Activated CD4-positive, alpha-beta T cell treated with anti-CD3 and anti-CD28 coated beads for 4 hours (primary cell): ENCODE data around the gene DGKI.

Experiments used
- DNase-seq, 2 donors: peaks; one replicate each; pipeline ENCODE4 v3.0.0-alpha.2; 2020

DGKI gene

GRCh38 chr7:137399827-137400823, 446.6 kb downstream of the DGKI start:
- DNase-seq, result no peak

DNA sequence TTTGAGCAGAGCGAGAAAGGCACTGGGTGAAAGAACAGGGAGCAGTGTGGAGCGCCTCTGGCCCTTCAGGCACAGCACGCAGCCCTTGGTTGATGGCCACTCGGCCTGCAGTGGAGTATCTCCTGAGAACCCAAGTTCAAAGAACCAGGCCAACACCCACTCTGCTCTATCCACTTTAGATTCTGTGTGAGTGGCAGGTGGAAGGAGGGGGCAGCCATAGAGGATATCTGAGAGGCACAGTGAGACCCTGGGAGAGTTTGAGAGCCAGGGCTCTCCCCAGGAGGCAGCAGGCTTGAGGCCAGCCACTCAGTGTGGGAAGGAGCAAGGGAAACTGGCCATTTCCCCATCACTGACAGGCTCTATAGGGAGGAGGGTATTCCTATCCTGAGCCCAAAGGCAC, 450.7 kb downstream of the DGKI start:
- DNase-seq, result no peak

DNA sequence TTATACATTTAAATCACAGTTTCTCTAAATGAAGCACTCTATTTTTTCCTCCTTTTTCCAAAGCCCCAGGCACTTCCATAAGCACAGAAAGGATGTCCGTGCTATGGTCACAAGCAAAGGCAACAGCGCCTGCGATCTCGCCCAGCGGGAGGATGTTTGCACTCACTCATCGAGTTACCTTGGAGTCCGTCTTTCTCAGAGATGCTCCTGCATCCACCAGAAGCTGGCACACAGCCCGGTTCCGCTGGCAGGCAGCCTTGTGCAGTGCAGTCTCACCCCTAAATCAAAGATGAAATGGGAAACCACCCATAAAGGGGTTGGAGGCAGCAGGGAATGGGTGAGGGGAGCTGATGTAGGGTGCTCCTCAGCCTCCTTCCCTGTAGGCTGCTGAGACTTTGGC, 451.4 kb downstream of the DGKI start:
- no peak for DNase-seq

GRCh38 chr7:137393570-137393969, 453.2 kb downstream of the DGKI start:
- DNase-seq, result no peak

GRCh38 chr7:137390076-137390475, 456.7 kb downstream of the DGKI start:
- no peak for DNase-seq

- DNase-seq, result no peak
Observed at GRCh38 chr7:137388916-137389315, 457.9 kb downstream of the DGKI start.

GRCh38 chr7:137386966-137387365, 459.8 kb downstream of the DGKI start:
- no peak for DNase-seq

DNA sequence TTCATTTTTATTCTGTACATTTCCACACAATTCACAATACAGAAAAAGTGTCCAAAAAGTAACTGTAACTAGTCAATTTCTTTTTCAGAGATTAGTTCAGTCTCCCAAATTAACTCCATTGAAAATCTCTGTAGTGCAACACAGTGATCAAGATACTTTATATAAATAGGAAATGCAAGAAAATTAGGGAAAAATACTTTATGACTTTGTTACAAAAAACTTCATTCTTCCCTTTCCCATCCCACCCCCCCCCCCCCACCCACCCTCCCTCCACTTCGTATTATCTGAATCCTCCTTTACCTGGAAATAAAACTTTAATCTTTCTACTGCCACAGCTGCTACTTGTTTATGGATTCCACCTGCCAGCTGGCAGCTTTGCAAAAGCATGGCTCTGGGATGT, 465.7 kb downstream of the DGKI start:
- no peak for DNase-seq

DNA sequence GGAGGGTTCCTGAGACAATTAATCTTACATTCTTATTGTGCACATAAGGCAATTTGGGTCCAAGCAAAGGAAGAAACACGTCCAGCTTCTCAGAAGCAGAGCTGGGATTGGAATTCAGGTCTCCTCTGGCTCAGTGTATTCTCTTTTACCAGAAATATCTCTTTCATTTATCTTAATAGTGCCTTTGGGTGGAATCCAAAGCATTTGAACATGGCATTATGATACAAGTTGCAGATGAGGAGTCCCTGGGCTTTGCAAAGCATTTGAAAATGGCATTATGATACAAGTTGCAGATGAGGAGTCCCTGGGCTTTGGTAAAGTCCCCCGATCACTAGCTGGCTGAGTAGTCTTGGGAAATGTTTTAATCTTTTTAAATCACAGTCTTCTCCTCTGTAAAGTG, 473.3 kb downstream of the DGKI start:
- no peak for DNase-seq

DNA sequence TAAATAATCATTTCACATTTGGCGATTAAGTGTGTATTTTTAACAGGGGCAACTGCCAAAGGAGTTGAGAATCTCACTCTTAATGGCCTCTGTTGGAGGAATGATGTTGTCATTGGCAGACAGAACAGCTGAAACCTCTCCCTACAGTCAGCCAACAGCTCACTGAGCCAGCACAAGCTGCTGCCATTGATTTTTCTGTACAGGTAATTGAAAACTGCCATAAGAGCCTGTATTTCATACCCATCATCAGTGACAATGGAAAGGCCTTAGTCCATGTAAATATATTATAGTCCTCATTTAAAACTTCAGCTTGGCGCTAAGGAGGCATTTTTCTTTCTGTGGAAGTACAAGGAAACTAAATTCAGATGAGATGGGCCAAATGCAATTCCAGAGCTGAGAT, 475.2 kb downstream of the DGKI start:
- DNase-seq, result no peak

GRCh38 chr7:137366995-137367394, 479.8 kb downstream of the DGKI start:
- DNase-seq, result no peak

DNA sequence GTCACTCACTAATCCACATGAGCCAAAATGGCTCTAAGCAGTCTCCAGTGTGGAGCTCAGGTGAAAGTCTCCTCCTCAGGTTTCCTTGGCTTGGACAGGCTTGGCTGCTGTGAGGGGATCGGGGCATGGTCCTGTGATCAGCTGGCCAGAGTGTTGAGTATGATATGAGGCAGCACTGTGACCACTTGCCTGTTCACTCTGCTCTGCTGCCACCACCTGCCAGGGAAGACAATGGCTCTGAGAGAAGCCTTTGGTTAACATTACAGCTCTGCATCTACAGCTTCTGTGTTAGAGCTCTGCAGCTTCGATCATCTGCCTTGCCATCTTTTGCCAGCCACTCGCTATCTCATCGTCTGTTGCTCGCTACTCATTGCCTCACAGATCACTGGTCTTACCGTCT, 483.1 kb downstream of the DGKI start:
- DNase-seq, result no peak

- no peak for DNase-seq
Observed at GRCh38 chr7:137360087-137360679, 486.6 kb downstream of the DGKI start.

- no peak for DNase-seq
Observed at GRCh38 chr7:137354961-137355360, 491.8 kb downstream of the DGKI start.

DNA sequence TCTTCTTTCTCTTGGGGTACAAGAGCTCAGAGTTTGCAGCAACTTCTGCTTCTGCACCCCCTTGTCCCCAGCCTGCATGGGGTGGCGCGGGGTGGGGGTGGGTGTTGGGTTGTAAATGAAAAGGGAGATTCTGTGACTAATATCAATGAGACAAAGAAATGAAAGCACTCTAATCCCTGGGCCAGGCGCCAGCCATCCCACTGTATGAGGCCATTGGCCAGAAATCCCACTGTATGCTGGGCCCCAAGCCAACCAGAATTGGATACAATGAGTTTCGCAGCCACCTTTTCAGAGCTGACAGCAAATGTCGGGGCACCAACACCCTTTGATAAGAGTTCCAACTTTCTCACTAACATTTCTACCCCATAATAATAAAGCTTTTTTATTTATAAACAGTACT, 492.4 kb downstream of the DGKI start:
- DNase-seq, result no peak

GRCh38 chr7:137351941-137352340, 494.8 kb downstream of the DGKI start:
- no peak for DNase-seq

GRCh38 chr7:137345799-137346449, 500.9 kb downstream of the DGKI start:
- DNase-seq, result no peak

DNA sequence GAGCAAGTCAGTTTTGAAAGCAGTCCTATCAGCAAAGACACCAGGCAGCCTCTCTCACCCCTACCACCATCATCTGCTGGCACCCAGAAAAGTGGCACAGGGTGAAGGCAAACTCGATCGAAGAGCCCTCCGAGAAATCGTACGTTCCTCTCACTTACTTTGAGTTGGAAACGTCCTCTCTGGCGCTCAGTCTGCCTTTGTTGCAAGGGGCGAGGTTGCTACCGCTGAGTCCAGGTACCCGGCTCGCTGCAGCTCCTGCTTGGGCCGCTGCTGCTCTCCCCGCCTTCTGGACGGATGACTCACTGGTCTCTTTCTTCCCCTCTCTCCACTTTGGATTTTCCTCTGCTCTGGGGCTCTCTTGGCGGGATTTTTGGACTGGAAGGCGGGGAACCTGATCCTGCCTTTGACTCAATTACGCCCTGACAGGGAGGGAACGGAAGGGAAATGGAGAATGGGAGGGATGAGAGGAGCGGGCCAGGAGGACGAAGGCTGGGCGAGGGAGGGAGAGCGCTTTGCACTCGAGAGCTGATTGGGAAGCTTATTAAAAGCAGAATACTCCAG, 503.4 kb downstream of the DGKI start, which contains the start of gene PTN:
Gene PTN, minus strand, starts transcription at position 453 of the 561 bp plus-strand sequence. CDS start 88,760 bp downstream, outside the sequence.
- DNase-seq, result no peak

DNA sequence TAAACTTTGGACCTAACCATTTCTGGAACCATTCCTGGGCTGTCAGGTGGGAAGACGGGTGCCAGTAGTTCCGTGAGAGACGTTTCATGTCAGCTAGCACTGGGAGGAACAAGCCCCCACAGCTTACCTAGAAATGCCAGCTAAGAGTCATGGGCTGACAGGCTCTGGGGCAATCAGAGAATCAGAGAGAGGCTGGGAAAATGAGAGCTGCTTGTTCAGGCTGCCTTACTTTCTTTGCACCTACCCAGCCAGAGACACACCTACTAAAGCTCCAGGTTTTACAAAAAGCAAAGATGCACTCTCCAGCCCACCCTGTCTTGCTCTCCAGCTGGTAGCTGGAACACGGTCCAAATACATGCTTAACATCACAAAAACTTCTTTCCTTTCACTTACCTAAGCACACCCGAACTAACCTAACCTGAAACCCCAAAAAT, 503.9 kb downstream of the DGKI start:
- no peak for DNase-seq

DNA sequence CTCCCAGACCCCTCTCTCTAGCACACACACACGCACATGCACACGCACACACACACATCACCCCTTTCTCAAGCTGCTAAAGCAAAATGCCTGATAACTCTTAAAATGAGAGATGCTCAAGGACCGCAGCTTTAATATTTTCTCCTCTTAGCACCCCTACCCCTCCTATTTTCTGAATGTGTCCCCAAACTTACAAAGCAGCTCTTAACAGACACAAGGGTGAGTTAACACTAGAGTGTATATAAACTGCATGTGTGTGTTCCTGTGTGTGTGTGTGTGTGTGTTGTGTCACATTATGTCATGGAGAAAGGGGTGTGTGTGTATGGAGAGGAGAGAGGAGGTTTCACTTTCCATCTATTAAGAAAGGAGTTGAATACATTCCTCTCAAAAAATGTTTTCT, 504.5 kb downstream of the DGKI start:
- no peak for DNase-seq

DNA sequence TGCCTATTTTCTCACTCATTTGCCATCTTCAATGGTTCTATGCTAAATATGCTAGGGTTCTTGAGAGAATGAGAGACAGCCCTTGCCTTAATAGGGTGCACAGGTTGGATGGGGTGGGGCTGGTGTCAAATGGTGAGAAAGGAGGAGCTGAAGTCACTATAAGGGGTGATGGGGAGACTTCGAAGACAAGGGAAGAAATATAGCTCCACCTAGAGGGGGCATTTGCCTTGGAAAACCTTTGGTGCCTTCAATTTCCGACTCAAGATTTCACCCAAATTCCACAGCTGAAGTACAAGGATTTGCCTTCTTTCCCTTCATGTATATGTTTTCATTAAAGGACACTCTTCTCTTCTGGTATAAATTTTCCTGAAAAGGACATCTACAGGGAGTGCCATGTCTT, 508.9 kb downstream of the DGKI start:
- no peak for DNase-seq

DNA sequence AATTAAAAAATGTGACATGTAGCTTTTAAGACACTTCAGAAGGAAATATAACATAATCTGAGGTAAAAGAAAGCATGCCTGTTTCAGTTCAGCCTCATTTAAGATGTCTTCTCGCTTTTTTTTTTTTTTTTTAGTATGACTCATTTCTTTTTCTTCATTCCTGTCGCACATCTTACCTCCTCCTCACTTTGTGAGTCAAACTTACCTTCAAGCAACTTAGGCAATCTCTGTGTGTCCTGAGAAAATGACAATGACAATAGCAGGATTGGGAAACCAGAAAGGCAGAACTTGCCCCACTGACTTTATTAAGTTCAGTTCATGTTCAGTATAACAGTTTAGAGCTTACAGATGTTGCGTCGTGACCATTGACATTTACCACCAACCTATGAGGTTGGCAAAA, 511.0 kb downstream of the DGKI start:
- DNase-seq, result no peak

GRCh38 chr7:137331378-137331777, 515.4 kb downstream of the DGKI start:
- no peak for DNase-seq
